Measurements from ENCODE around the gene ARL5C.

Gene ARL5C

GRCh38 chr17:39126436-39126835 is 39.5 kb downstream of the ARL5C start:
- no peak overlapping the region for H3K4me3 ChIP-seq (ENCODE audit: low read length)
- TF ChIP-seq EZH2phosphoT487 (IDR thresholded peaks at IDR 0.05; ENCODE audit: borderline replicate concordance, low read length) (no peak), CTCF (IDR thresholded peaks at IDR 0.05; ENCODE audit: low read depth, low read length, poor library complexity, severe bottlenecking) (no peak)
- no peaks in the 10 kb centered on the region for H3K27me3 ChIP-seq (ENCODE audit: control insufficient read depth, low read length)
- H3F3A ChIP-seq (ENCODE audit: control insufficient read depth, insufficient read depth) = no peaks in the 10 kb centered on the region
- H3K9me2 ChIP-seq (replicated peaks; ENCODE audit: control insufficient read depth, low read length) = no peaks in the 10 kb centered on the region
- peaks cover 13% of the 10 kb centered on the region for H3K4me1 ChIP-seq (ENCODE audit: control insufficient read depth, low read length)
- H4K20me1 ChIP-seq (ENCODE audit: control insufficient read depth, insufficient read depth, low read depth, low read length) = no peaks in the 10 kb centered on the region
- no peak overlapping the region for H3K4me2 ChIP-seq (ENCODE audit: low read length)
- H3K9me3 ChIP-seq (ENCODE audit: control insufficient read depth, insufficient read depth, low read length) = no peaks in the 10 kb centered on the region
- H3K27ac ChIP-seq (ENCODE audit: low read depth, low read length) = no peak overlapping the region
- no peaks in the 10 kb centered on the region for H3K36me3 ChIP-seq (ENCODE audit: control insufficient read depth, low read length)
- no peaks in the 10 kb centered on the region for H3K79me2 ChIP-seq (ENCODE audit: control insufficient read depth, low read length)

- Histone ChIP-seq H3K27ac (ENCODE audit: low read depth, low read length) (no peak overlapping the region), H3F3A (ENCODE audit: control insufficient read depth, insufficient read depth) (no peaks in the 10 kb centered on the region), H3K27me3 (ENCODE audit: control insufficient read depth, low read length) (no peaks in the 10 kb centered on the region), H3K9me3 (ENCODE audit: control insufficient read depth, insufficient read depth, low read length) (no peaks in the 10 kb centered on the region), H3K36me3 (ENCODE audit: control insufficient read depth, low read length) (no peaks in the 10 kb centered on the region), H3K4me1 (ENCODE audit: control insufficient read depth, low read length) (peaks cover 14% of the 10 kb centered on the region), H3K9me2 (replicated peaks; ENCODE audit: control insufficient read depth, low read length) (no peaks in the 10 kb centered on the region), H3K4me3 (ENCODE audit: low read length) (no peak overlapping the region), H3K4me2 (ENCODE audit: low read length) (no peak overlapping the region), H3K79me2 (ENCODE audit: control insufficient read depth, low read length) (no peaks in the 10 kb centered on the region), H4K20me1 (ENCODE audit: control insufficient read depth, insufficient read depth, low read depth, low read length) (no peaks in the 10 kb centered on the region)
- TF ChIP-seq EZH2phosphoT487 (IDR thresholded peaks at IDR 0.05; ENCODE audit: borderline replicate concordance, low read length) (no peak), CTCF (IDR thresholded peaks at IDR 0.05; ENCODE audit: low read depth, low read length, poor library complexity, severe bottlenecking) (no peak)
Observed at GRCh38 chr17:39125143-39125875, 40.7 kb downstream of the ARL5C start.

GRCh38 chr17:39123627-39124026 is 42.3 kb downstream of the ARL5C start:
- no peaks in the 10 kb centered on the region for H3K9me2 ChIP-seq (replicated peaks; ENCODE audit: control insufficient read depth, low read length)
- no peaks in the 10 kb centered on the region for H3K27me3 ChIP-seq (ENCODE audit: control insufficient read depth, low read length)
- TF ChIP-seq CTCF (IDR thresholded peaks at IDR 0.05; ENCODE audit: low read depth, low read length, poor library complexity, severe bottlenecking) (no peak), EZH2phosphoT487 (IDR thresholded peaks at IDR 0.05; ENCODE audit: borderline replicate concordance, low read length) (no peak)
- H3K9me3 ChIP-seq (ENCODE audit: control insufficient read depth, insufficient read depth, low read length) = no peaks in the 10 kb centered on the region
- H3F3A ChIP-seq (ENCODE audit: control insufficient read depth, insufficient read depth) = peaks cover 10% of the 10 kb centered on the region
- no peak overlapping the region for H3K4me2 ChIP-seq (ENCODE audit: low read length)
- no peak overlapping the region for H3K27ac ChIP-seq (ENCODE audit: low read depth, low read length)
- no peaks in the 10 kb centered on the region for H4K20me1 ChIP-seq (ENCODE audit: control insufficient read depth, insufficient read depth, low read depth, low read length)
- peaks cover 31% of the 10 kb centered on the region for H3K4me1 ChIP-seq (ENCODE audit: control insufficient read depth, low read length)
- H3K36me3 ChIP-seq (ENCODE audit: control insufficient read depth, low read length) = no peaks in the 10 kb centered on the region
- no peak overlapping the region for H3K4me3 ChIP-seq (ENCODE audit: low read length)
- H3K79me2 ChIP-seq (ENCODE audit: control insufficient read depth, low read length) = no peaks in the 10 kb centered on the region

Data from DOHH2 (cell line).